ENCODE results near the gene DAGLB.
A peak's percentile ranks its signal among the peaks of the same experiment; 100 is the strongest.
"Not testable (repeated sequence)": the region's sequence is repeated elsewhere in the genome, so short reads cannot be mapped to it uniquely, and the experiment has no call there.

DAGLB gene

GRCh38 chr7:6409091-6409490, 38.7 kb downstream of the DAGLB start:
- no peak for DNase-seq (ENCODE audit: low read depth)
- no peak overlapping the region for H3K4me3 ChIP-seq (ENCODE audit: low read depth, low read length)
- TF ChIP-seq, protein P1, sequence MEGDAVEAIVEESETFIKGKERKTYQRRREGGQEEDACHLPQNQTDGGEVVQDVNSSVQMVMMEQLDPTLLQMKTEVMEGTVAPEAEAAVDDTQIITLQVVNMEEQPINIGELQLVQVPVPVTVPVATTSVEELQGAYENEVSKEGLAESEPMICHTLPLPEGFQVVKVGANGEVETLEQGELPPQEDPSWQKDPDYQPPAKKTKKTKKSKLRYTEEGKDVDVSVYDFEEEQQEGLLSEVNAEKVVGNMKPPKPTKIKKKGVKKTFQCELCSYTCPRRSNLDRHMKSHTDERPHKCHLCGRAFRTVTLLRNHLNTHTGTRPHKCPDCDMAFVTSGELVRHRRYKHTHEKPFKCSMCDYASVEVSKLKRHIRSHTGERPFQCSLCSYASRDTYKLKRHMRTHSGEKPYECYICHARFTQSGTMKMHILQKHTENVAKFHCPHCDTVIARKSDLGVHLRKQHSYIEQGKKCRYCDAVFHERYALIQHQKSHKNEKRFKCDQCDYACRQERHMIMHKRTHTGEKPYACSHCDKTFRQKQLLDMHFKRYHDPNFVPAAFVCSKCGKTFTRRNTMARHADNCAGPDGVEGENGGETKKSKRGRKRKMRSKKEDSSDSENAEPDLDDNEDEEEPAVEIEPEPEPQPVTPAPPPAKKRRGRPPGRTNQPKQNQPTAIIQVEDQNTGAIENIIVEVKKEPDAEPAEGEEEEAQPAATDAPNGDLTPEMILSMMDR (IDR thresholded peaks at IDR 0.05; ENCODE audit: control insufficient read depth, extremely low read depth, insufficient read depth), result no peak

DNA sequence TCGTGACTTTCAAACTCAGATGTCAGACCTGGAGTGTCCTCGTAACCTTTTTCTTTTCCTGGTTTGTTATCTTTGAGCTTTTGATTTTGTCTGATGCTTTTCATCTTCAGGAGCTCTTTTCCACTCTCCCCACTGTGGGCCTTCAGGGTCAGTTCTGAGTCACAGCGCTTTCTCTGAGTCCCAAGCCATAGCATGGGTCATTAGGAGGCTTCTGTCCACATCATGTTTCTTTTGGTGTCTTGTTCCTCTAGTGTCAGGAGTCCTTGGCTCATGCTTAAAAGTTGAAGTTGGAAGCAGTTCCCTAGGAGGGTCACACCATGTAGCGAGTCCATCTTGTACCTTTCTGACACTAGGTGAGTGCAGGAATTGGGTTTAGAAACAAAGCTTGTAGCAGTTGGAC, 40.3 kb downstream of the DAGLB start:
- DNase-seq (ENCODE audit: low read depth), result no peak
- no peak overlapping the region for H3K4me3 ChIP-seq (ENCODE audit: low read depth, low read length)
- TF ChIP-seq, protein P1 (IDR thresholded peaks at IDR 0.05; ENCODE audit: control insufficient read depth, extremely low read depth, insufficient read depth), result no peak

DNA sequence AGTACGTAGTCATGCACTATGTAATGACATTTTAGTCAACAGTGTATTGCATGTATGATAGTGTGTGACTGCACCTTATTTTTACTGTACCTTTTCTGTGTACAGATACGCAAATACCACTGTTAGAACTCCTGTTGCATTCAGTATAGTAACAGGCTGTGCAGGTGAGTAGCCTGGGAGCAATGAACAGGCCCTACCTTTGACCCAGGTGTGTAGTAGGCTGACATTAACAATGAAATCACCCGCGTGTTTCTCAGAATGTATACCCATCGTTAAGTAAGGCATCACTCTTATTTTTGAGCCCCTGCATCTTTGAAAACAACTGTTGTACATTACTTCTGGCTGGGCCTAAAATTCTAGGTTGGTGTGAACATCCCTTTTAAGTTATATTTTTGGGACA, 41.6 kb downstream of the DAGLB start:
- no peak for DNase-seq (ENCODE audit: low read depth)
- H3K4me3 ChIP-seq (ENCODE audit: low read depth, low read length), result no peak overlapping the region
- TF ChIP-seq, protein P1 (IDR thresholded peaks at IDR 0.05; ENCODE audit: control insufficient read depth, extremely low read depth, insufficient read depth), result no peak

GRCh38 chr7:6403907-6404306, 43.8 kb downstream of the DAGLB start:
- peak; percentile 75 for DNase-seq (ENCODE audit: low read depth)
- TF ChIP-seq, protein P1 (IDR thresholded peaks at IDR 0.05; ENCODE audit: control insufficient read depth, extremely low read depth, insufficient read depth), result peak; percentile 29

GRCh38 chr7:6402741-6403140, 45.0 kb downstream of the DAGLB start:
- DNase-seq (ENCODE audit: low read depth), result no peak
- TF ChIP-seq, protein P1 (IDR thresholded peaks at IDR 0.05; ENCODE audit: control insufficient read depth, extremely low read depth, insufficient read depth), result no peak
- no peak overlapping the region for H3K4me3 ChIP-seq (ENCODE audit: low read depth, low read length)

More at GRCh38 chr7:6403907-6404306, 43.8 kb downstream of the DAGLB start:
- no peak overlapping the region for H3K4me3 ChIP-seq (ENCODE audit: low read depth, low read length)

DNA sequence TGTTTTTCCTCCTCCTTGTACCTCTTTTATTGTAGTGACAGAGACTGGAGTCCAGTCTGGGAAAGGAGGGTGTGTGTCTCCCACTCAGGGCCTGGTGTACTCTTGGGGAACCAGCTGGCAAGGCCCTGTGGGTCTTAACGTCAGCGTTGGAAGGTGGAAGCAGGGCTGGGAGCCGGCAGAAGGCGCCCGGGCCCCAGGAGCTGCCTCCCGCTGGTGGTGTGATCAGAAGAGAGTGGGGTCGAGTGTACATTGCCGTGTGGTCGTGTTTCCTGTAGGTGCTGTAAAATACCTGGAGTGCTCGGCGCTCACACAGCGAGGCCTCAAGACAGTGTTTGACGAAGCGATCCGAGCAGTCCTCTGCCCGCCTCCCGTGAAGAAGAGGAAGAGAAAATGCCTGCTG, 45.7 kb downstream of the DAGLB start:
- no peak overlapping the region for H3K4me3 ChIP-seq (ENCODE audit: low read depth, low read length)
- DNase-seq (ENCODE audit: low read depth), result no peak
- TF ChIP-seq, protein P1 (IDR thresholded peaks at IDR 0.05; ENCODE audit: control insufficient read depth, extremely low read depth, insufficient read depth), result no peak

- TF ChIP-seq, protein P1 (IDR thresholded peaks at IDR 0.05; ENCODE audit: control insufficient read depth, extremely low read depth, insufficient read depth), result no peak
- DNase-seq (ENCODE audit: low read depth), result no peak
- no peak overlapping the region for H3K4me3 ChIP-seq (ENCODE audit: low read depth, low read length)
Observed at GRCh38 chr7:6401536-6401935, 46.2 kb downstream of the DAGLB start.

DNA sequence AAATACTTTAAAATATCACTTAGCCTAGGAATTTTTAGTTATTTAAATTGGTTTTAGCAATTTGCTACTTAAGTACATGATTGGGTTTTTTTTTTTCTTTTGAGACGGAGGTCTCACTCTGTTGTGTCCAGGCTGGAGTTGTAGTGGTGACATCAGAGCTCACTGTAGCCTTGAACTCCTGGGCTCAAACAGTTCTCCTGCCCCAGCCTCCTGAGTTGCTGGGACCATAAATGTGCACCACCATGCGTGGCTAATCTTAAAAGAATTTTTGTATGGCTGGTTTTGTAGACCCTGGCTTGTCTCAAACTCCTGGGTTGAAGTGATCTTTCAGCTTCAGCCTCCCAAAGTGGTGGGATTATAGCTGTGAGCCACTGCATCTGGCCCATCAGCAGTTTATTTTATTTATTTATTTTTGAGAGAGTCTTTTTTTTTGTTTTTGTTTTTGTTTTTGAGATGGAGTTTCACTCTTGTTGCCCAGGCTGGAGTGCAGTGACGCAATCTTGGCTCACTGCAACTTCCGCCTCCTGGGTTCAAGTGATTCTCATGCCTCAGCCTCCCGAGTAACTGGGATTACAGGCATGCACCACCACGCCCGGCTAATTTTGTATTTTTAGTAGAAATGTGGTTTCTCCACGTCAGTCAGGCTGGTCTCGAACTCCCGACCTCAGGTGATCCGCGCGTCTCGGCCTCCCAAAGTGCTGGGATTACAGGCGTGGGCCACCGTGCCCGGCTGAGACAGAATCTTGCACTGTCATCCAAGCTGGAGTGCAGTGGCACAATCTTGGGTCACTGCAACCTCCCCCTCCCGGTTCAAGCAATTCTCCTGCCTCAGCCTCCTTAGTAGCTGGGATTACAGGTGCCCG, 47.3 kb downstream of the DAGLB start:
- DNase-seq (ENCODE audit: low read depth), result not testable (repeated sequence)

More for the DNA sequence above, 47.3 kb downstream of the DAGLB start:
- H3K4me3 ChIP-seq (ENCODE audit: low read depth, low read length), result not testable (repeated sequence)

Measured in LNCaP clone FGC (cell line).